SK-N-DZ (cell line): ENCODE data around the gene KRT222.

Experiments used
- DNase-seq: peaks from one replicate; pipeline ENCODE4 v3.0.0-alpha.2; 2015; ENCODE audit warnings: low spot score

Gene KRT222

GRCh38 chr17:40615068-40615840 is 49.7 kb downstream of the KRT222 start:
- peak; percentile 72 for DNase-seq

- no peak for DNase-seq
These were observed 50.4 kb downstream of the KRT222 start for GRCh38 chr17:40614431-40615067.

GRCh38 chr17:40613467-40614154 is 51.4 kb downstream of the KRT222 start:
- no peak for DNase-seq

GRCh38 chr17:40612599-40613244 is 52.3 kb downstream of the KRT222 start:
- DNase-seq = no peak

- no peak for DNase-seq
These were observed 53.0 kb downstream of the KRT222 start for GRCh38 chr17:40611840-40612474.

- DNase-seq = no peak
These were observed 54.6 kb downstream of the KRT222 start for GRCh38 chr17:40610359-40610758.

GRCh38 chr17:40608061-40608581 is 56.9 kb downstream of the KRT222 start:
- no peak for DNase-seq

GRCh38 chr17:40607641-40608040 is 57.3 kb downstream of the KRT222 start:
- no peak for DNase-seq

GRCh38 chr17:40606548-40607353 is 58.2 kb downstream of the KRT222 start:
- DNase-seq = no peak

- DNase-seq = no peak
These were observed 59.7 kb downstream of the KRT222 start for GRCh38 chr17:40605306-40605705.
